Activated B cell treated with CpG ODN at 0.5 μM for 24 hours (primary cell): Measurements from ENCODE around the gene HEXIM1. TPM values are rescaled to one million over a fixed set of nuclear protein-coding genes. Genes with fewer than 3 reads are reported as not detected.
A peak's percentile ranks its signal among the peaks of the same experiment; 100 is the strongest.

Source experiments
- ATAC-seq: fragments of 200-7000 bp; cut with Tn5 transposase; one replicate; pipeline ENCODE4 v1.10.0; 2021; ENCODE audit warnings: low read depth, mild to moderate bottlenecking, moderate library complexity
- CTCF ChIA-PET: fragments of 350-600 bp; sonication (Branson Sonifier 250); formaldehyde crosslinking; loops from one replicate; lab custom pipeline; 2021; ENCODE audit warnings: antibody characterized with exemption; lab: Charles Lee
- POLR2A ChIA-PET: fragments of 350-600 bp; sonication (Branson Sonifier 250); formaldehyde crosslinking; loops from one replicate; lab custom pipeline; 2021; ENCODE audit warnings: antibody characterized with exemption; lab: Charles Lee
- DNase-seq: peaks from one replicate; pipeline ENCODE4 v3.0.0; 2022
- H3K27ac Mint-ChIP-seq: one replicate; pipeline ENCODE4 v1.8.0; 2020; ENCODE audit warnings: mixed read lengths
- H3K27me3 Mint-ChIP-seq: one replicate; pipeline ENCODE4 v1.8.0; 2021; ENCODE audit warnings: mixed read lengths
- H3K36me3 Mint-ChIP-seq: one replicate; pipeline ENCODE4 v1.8.0; 2021; ENCODE audit warnings: low read depth, mixed read lengths
- H3K4me1 Mint-ChIP-seq: one replicate; pipeline ENCODE4 v1.8.0; 2021; ENCODE audit warnings: mixed read lengths
- H3K4me3 Mint-ChIP-seq: one replicate; pipeline ENCODE4 v1.8.0; 2020; ENCODE audit warnings: mild to moderate bottlenecking, mixed read lengths
- H3K9me3 Mint-ChIP-seq: one replicate; pipeline ENCODE4 v1.8.0; 2020; ENCODE audit warnings: mixed read lengths
- intact Hi-C: fragments of 100-400 bp; cut with micrococcal nuclease; formaldehyde crosslinking; loops from one replicate; pipeline ENCODE4 v1.15.1; 2024
- total RNA-seq: library from RNA; stranded (reverse); gene quantifications from 2 replicates; pipeline ENCODE4 v1.2.3, GENCODE V29; 2022
- TF ChIP-seq, protein P1 (sequence below): fragments of 200-600 bp; IDR thresholded peaks from one replicate; pipeline ENCODE4 v1.8.0; 2022; ENCODE audit warnings: antibody characterized with exemption, mild to moderate bottlenecking

Gene HEXIM1
- total RNA-seq, 1 donor from 2014 or later = 21.5 TPM

DNA sequence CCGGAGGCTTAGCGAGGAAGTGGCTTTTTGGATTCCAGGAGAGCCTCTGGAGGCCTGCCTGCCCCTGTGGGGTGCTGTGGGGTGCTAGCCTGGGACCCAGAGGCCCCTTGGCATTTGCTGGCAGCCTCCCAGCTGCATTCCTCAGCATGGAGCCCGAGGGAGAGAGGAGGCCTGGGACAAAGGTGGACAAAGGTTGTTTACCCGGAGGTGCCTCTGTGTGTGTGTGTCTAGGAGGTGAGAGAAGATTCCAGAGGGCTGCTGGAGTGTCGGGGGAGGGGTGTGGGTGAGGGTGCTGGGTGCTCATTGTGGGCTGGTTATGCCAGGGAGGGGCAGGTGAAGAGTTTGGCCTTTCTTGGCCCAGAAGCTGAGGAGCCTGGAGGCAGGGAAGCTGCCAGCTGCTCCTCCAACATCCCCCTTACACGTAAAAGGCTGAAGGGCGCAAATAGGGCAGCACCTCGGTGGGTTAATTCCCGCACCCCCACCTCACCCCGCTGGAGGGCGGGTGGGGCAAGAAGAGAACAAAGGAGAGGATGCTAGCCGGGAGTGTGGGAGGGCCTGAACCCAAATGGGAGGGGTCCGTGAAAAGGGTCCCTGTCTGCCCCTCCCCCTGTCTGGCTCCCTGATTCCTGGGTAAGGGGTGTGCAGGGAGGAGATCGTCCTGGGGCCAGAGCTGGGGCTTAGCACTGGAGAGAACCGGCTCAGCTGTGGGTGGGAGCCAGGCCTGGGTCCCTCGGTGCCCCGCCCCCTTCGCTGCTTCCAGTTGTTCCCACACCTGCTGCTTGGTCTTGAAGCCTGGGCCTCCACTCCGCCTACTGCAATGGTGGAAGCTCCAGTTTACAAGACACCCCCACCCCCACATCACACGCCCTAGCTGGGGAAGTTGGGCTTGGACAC lies 23.3 kb downstream of the HEXIM1 start:
- intact Hi-C loops = loop anchor here (1.0 to 2.0 kb wide), 2 partner anchors 10 to 37 kb away; partner anchors contain the start of genes ACBD4 and HEXIM2
- CTCF ChIA-PET = interaction anchor here (1.1 to 3.2 kb wide), 4 partner anchors 21 to 36 kb away, joined by 4 to 23 read pairs (median 20); partner anchors contain the start of gene ACBD4
- no peak for DNase-seq
- H3K4me1 Mint-ChIP-seq = peaks cover 14% of the 10 kb centered on the region
- POLR2A ChIA-PET = interaction anchor here (1.2 to 3.9 kb wide), 3 partner anchors 10 to 145 kb away, joined by 6 to 84 read pairs (median 71); partner anchors contain the start of genes HEXIM1, HEXIM2 and MAP3K14
- TF ChIP-seq, protein P1, sequence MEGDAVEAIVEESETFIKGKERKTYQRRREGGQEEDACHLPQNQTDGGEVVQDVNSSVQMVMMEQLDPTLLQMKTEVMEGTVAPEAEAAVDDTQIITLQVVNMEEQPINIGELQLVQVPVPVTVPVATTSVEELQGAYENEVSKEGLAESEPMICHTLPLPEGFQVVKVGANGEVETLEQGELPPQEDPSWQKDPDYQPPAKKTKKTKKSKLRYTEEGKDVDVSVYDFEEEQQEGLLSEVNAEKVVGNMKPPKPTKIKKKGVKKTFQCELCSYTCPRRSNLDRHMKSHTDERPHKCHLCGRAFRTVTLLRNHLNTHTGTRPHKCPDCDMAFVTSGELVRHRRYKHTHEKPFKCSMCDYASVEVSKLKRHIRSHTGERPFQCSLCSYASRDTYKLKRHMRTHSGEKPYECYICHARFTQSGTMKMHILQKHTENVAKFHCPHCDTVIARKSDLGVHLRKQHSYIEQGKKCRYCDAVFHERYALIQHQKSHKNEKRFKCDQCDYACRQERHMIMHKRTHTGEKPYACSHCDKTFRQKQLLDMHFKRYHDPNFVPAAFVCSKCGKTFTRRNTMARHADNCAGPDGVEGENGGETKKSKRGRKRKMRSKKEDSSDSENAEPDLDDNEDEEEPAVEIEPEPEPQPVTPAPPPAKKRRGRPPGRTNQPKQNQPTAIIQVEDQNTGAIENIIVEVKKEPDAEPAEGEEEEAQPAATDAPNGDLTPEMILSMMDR = no peak
- H3K36me3 Mint-ChIP-seq = no peaks in the 10 kb centered on the region
- no peaks in the 10 kb centered on the region for H3K9me3 Mint-ChIP-seq
- H3K27me3 Mint-ChIP-seq = no peaks in the 10 kb centered on the region
- no peak overlapping the region for H3K4me3 Mint-ChIP-seq
- ATAC-seq = no peak
- H3K27ac Mint-ChIP-seq = peak overlapping the region; percentile 35

DNA sequence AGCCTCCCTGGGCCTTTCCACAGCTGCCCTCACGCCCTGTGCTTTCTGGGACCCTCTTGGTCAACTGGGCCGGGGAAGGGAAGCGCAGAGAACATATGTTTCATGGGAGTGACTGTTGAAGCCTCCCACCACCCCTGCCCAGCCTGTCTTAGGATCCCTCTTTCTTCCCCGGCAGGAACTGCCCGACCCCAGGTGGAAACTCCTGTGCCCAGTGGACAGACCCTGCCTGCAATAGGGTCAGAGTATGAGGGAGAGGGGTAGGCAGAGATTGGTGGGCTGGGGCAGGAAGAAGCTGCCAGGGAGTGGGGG lies 23.9 kb downstream of the HEXIM1 start:
- intact Hi-C loops = loop anchor here (1.0 to 2.0 kb wide), 2 partner anchors 11 to 37 kb away; partner anchors contain the start of genes ACBD4 and HEXIM2
- CTCF ChIA-PET = interaction anchor here (1.1 to 3.2 kb wide), 5 partner anchors 10 to 37 kb away, joined by 3 to 23 read pairs (median 18); partner anchors contain the start of gene ACBD4
- ATAC-seq = no peak

DNA sequence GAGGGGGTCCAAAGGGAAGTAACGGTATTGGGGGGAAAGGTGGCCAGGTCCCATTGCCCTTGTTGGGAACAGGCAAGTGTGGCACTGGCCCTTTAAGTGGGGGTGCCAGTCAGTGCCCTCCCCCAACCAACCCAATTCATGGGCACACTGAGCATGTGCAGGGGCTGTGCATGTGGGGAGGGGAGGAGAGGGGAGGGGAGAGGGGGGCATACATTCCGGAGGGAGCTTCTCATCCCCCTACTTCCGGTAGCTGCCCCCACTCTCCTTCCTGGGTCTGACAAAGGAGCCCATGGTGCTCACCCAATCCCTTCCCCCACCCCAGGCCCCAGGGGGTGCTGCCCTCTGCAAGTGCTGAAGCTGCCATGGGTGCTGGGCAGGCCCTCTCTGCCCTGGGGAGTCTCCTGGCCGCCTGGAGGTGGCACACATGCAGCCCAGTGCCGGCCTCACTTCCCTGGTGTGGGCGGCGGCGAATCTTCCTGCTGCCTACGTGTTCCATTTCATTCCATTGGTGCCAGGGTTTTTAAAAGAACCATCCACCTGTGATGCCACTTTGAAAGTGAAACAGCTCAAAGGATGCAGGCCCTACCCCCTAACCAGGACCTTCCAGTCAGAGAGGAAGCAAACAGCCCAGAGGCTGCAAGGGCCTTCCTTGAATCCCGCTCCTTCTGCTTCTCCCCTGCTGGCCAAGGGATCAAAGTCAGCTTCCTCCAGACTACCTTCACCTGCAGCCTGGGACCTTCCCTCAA lies 24.4 kb downstream of the HEXIM1 start:
- ChIA-PET CTCF (interaction anchor here (1.1 to 3.2 kb wide), 6 partner anchors 10 to 46 kb away, joined by 3 to 23 read pairs (median 12); partner anchors contain the start of gene ACBD4), POLR2A (interaction anchor here (0.6 to 3.9 kb wide), 11 partner anchors 10 to 146 kb away, joined by 3 to 84 read pairs (median 6); partner anchors contain the start of genes FMNL1, HEXIM1, HEXIM2 and MAP3K14)
- intact Hi-C loops = loop anchor here (1.0 to 2.0 kb wide), 2 partner anchors 11 to 38 kb away; partner anchors contain the start of genes ACBD4 and HEXIM2
- no peaks in the 10 kb centered on the region for H3K27me3 Mint-ChIP-seq
- H3K27ac Mint-ChIP-seq = peak overlapping the region; percentile 93
- no peaks in the 10 kb centered on the region for H3K9me3 Mint-ChIP-seq
- H3K36me3 Mint-ChIP-seq = no peaks in the 10 kb centered on the region
- ATAC-seq = peak; percentile 91
- H3K4me1 Mint-ChIP-seq = peaks cover 14% of the 10 kb centered on the region
- peak overlapping the region; percentile 80 for H3K4me3 Mint-ChIP-seq
- peak; percentile 52 for DNase-seq
- TF ChIP-seq, protein P1 = no peak

More for the DNA sequence above, 23.9 kb downstream of the HEXIM1 start:
- POLR2A ChIA-PET = interaction anchor here (1.1 to 3.9 kb wide), 6 partner anchors 11 to 144 kb away, joined by 3 to 84 read pairs (median 8); partner anchors contain the start of genes FMNL1, HEXIM1, HEXIM2 and MAP3K14
- Mint-ChIP-seq H3K4me1 (peaks cover 14% of the 10 kb centered on the region), H3K36me3 (no peaks in the 10 kb centered on the region), H3K9me3 (no peaks in the 10 kb centered on the region), H3K27me3 (no peaks in the 10 kb centered on the region), H3K27ac (peak overlapping the region; percentile 35), H3K4me3 (no peak overlapping the region)
- no peak for DNase-seq
- TF ChIP-seq, protein P1 = no peak

DNA sequence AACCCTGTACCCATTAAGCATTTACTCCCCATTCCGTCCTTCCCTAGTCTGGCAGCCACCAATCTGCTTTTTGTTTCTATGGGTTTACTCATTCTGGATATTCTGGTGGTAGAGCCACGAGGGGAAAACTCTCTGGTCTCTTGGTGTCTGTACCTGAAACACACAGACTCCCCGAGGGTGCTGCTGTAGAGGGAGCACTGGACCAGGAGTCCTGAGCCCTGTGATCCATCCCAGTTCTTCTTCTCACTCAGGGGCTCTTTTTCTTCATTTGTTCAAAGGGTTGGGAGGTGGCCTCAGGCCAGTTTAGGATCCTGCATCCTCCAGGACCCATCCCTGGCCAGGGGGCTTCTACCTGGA lies 27.5 kb downstream of the HEXIM1 start:
- Mint-ChIP-seq H3K4me1 (peaks cover 14% of the 10 kb centered on the region), H3K9me3 (no peaks in the 10 kb centered on the region), H3K27me3 (no peaks in the 10 kb centered on the region), H3K27ac (no peak overlapping the region), H3K4me3 (no peak overlapping the region), H3K36me3 (no peaks in the 10 kb centered on the region)
- CTCF ChIA-PET = no interaction called here
- no peak for ATAC-seq
- TF ChIP-seq, protein P1 = no peak
- intact Hi-C loops = no loop called here
- no peak for DNase-seq
- POLR2A ChIA-PET = interaction anchor here (0.6 to 1.1 kb wide), 2 partner anchors 14 to 23 kb away, joined by 3 read pairs; partner anchors contain the start of gene HEXIM2
